Panc1 (cell line): ENCODE results near the gene TLR6.

Experiments
- CTCF ChIP-seq: fragments of 450-650 bp; IDR thresholded peaks from 2 replicates; pipeline ENCODE4 v1.5.1; 2017; ENCODE audit warnings: mild to moderate bottlenecking
- POLR2AphosphoS5 ChIP-seq: IDR thresholded peaks from 2 replicates; pipeline ENCODE4 v1.6.1; 2012; ENCODE audit warnings: mild to moderate bottlenecking, low read depth, low read length, moderate library complexity
- SIN3A ChIP-seq: IDR thresholded peaks from 2 replicates; pipeline ENCODE4 v1.6.1; 2012; ENCODE audit warnings: low read depth, mild to moderate bottlenecking, low read length, moderate library complexity, borderline replicate concordance; ENCODE audit not compliant: insufficient read depth
- TCF7L2 ChIP-seq: IDR thresholded peaks from 2 replicates; pipeline ENCODE4 v1.6.1; 2011; ENCODE audit warnings: mild to moderate bottlenecking, low read depth, low read length, inconsistent platforms
- TF ChIP-seq, protein P1 (sequence below), 2 experiments: IDR thresholded peaks; 2 replicates each; pipeline ENCODE4 v1.6.1; 2011 to 2012; ENCODE audit warnings: low read depth in 2 of 2, control low read depth in 1 of 2, low read length in 1 of 2, mild to moderate bottlenecking in 1 of 2, moderate library complexity in 1 of 2; ENCODE audit not compliant: insufficient read depth in 1 of 2

DNA sequence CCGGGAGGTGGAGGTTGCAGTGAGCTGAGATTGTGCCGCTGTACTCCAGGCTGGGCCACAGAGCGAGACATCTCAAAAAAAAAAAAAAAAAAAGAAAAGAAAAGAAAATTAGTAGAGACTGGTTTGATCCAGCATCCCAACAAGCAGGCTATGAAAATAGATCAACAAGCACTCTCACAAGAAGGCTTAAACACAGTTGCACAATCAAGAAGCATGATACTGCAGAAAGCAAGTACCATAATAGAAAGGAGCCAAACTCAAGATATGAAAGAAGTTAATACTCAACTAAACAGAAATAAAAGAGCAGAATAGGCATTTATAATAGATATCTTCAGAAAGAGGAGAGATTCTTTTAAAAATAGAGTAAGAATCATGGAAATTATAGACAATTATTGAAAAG lies 10.6 kb downstream of the TLR6 start:
- TF ChIP-seq CTCF (no peak), POLR2AphosphoS5 (no peak), TCF7L2 (no peak), SIN3A (no peak)
- TF ChIP-seq, protein P1, sequence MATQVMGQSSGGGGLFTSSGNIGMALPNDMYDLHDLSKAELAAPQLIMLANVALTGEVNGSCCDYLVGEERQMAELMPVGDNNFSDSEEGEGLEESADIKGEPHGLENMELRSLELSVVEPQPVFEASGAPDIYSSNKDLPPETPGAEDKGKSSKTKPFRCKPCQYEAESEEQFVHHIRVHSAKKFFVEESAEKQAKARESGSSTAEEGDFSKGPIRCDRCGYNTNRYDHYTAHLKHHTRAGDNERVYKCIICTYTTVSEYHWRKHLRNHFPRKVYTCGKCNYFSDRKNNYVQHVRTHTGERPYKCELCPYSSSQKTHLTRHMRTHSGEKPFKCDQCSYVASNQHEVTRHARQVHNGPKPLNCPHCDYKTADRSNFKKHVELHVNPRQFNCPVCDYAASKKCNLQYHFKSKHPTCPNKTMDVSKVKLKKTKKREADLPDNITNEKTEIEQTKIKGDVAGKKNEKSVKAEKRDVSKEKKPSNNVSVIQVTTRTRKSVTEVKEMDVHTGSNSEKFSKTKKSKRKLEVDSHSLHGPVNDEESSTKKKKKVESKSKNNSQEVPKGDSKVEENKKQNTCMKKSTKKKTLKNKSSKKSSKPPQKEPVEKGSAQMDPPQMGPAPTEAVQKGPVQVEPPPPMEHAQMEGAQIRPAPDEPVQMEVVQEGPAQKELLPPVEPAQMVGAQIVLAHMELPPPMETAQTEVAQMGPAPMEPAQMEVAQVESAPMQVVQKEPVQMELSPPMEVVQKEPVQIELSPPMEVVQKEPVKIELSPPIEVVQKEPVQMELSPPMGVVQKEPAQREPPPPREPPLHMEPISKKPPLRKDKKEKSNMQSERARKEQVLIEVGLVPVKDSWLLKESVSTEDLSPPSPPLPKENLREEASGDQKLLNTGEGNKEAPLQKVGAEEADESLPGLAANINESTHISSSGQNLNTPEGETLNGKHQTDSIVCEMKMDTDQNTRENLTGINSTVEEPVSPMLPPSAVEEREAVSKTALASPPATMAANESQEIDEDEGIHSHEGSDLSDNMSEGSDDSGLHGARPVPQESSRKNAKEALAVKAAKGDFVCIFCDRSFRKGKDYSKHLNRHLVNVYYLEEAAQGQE (IDR thresholded peaks at IDR 0.05; ENCODE audit: insufficient read depth in 1 of 2, low read depth in 2 of 2, low read length in 1 of 2) = no peak
